Measurements from ENCODE around the gene ZNF319. TPM values are rescaled to one million over a fixed set of nuclear protein-coding genes. Genes with fewer than 3 reads are reported as not detected.

ZNF319 gene
- total and polyA plus RNA-seq, 2 of the 13 experiments (the other 11 are each of a cell fraction or from before 2014, with no cell fraction given) = 2.4 to 3.6 TPM

DNA sequence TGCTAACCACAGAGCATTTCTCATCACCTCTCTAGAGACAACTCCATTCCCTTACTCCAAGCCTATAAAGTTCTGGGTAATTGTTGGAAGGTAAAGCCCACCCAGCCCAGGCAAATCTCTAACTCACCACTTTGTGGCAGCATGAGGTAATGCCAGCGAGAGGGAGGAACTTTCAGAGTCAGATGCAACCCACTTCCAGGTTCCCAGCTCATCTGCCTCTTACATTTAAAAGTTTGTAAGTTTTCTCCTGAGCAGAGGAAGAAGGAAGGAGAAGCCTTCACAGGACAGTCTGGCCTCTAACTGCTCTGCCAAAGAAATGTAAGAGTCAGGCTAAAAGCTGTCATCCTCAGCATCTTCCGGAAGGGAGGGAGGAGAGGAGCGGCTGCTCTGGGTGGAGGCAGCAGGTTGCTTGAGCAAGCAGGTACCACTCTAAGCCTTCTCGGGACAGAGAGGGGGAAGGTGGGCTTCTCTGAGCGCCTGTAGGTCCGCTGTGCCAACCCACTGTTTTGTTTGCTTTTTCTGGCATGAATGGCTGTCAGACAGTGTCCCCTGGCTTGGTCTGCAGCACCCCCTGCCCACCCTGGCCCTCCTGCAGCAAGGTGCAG lies 1.0 kb downstream of the ZNF319 start (continued):
- TF ChIP-seq, protein P1, sequence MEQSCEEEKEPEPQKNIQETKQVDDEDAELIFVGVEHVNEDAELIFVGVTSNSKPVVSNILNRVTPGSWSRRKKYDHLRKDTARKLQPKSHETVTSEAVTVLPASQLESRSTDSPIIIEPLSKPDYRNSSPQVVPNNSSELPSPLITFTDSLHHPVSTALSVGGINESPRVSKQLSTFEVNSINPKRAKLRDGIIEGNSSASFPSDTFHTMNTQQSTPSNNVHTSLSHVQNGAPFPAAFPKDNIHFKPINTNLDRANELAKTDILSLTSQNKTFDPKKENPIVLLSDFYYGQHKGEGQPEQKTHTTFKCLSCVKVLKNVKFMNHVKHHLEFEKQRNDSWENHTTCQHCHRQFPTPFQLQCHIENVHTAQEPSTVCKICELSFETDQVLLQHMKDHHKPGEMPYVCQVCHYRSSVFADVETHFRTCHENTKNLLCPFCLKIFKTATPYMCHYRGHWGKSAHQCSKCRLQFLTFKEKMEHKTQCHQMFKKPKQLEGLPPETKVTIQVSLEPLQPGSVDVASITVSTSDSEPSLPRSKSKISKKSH (CRISPR knock-in tag; IDR thresholded peaks at IDR 0.05; ENCODE audit: borderline replicate concordance) = no peak
- TF ChIP-seq HNRNPH1 (optimal IDR thresholded peaks at IDR 0.05; ENCODE audit: low read depth, low read length) (no peak), CCAR2 (optimal IDR thresholded peaks at IDR 0.05; ENCODE audit: low read depth, low read length) (no peak), IRF2 (CRISPR knock-in tag; IDR thresholded peaks at IDR 0.05) (no peak), ATF4 (CRISPR knock-in tag; IDR thresholded peaks at IDR 0.05) (no peak), KLF9 (CRISPR knock-in tag; IDR thresholded peaks at IDR 0.05; ENCODE audit: low read depth) (no peak), ZNF710 (CRISPR knock-in tag; IDR thresholded peaks at IDR 0.05; ENCODE audit: borderline replicate concordance) (no peak), MLX (CRISPR knock-in tag; IDR thresholded peaks at IDR 0.05) (no peak), IKZF1 (IDR thresholded peaks at IDR 0.05) (no peak), SMAD9 (CRISPR knock-in tag; IDR thresholded peaks at IDR 0.05) (no peak), HOXA5 (CRISPR knock-in tag; IDR thresholded peaks at IDR 0.05) (no peak), NFYC (CRISPR knock-in tag; IDR thresholded peaks at IDR 0.05) (no peak), TEAD3 (CRISPR knock-in tag; optimal IDR thresholded peaks at IDR 0.05; ENCODE audit: borderline replicate concordance) (no peak), ZNF883 (CRISPR knock-in tag; IDR thresholded peaks at IDR 0.05; ENCODE audit: not compliant biosample characterization) (no peak), ZNF446 (CRISPR knock-in tag; IDR thresholded peaks at IDR 0.05) (0 out of 2 replicates have a peak, but pooled peaks have one; percentile 19), MTF2 (CRISPR knock-in tag; IDR thresholded peaks at IDR 0.05; ENCODE audit: borderline replicate concordance) (no peak), SRF (IDR thresholded peaks at IDR 0.05; ENCODE audit: low read depth, low read length) (no peak), SOX6 (IDR thresholded peaks at IDR 0.05) (no peak), SOX6 (CRISPR knock-in tag; IDR thresholded peaks at IDR 0.05) (no peak), ZNF501 (CRISPR knock-in tag; IDR thresholded peaks at IDR 0.05) (peak; percentile 52), ZNF850 (CRISPR knock-in tag; conservative IDR thresholded peaks at IDR 0.05) (no peak), SALL1 (CRISPR knock-in tag; IDR thresholded peaks at IDR 0.05) (0 out of 2 replicates have a peak, but pooled peaks have one; percentile 4), CAMTA2 (CRISPR knock-in tag; IDR thresholded peaks at IDR 0.05; ENCODE audit: borderline replicate concordance) (no peak), ATM (IDR thresholded peaks at IDR 0.05; ENCODE audit: borderline replicate concordance) (no peak), REL (CRISPR knock-in tag; conservative IDR thresholded peaks at IDR 0.05) (no peak)
- TF ChIP-seq, protein P2, sequence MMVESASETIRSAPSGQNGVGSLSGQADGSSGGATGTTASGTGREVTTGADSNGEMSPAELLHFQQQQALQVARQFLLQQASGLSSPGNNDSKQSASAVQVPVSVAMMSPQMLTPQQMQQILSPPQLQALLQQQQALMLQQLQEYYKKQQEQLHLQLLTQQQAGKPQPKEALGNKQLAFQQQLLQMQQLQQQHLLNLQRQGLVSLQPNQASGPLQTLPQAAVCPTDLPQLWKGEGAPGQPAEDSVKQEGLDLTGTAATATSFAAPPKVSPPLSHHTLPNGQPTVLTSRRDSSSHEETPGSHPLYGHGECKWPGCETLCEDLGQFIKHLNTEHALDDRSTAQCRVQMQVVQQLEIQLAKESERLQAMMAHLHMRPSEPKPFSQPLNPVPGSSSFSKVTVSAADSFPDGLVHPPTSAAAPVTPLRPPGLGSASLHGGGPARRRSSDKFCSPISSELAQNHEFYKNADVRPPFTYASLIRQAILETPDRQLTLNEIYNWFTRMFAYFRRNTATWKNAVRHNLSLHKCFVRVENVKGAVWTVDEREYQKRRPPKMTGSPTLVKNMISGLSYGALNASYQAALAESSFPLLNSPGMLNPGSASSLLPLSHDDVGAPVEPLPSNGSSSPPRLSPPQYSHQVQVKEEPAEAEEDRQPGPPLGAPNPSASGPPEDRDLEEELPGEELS (CRISPR knock-in tag; IDR thresholded peaks at IDR 0.05) = no peak
